ENCODE data around the gene LCP2.

The LCP2 gene

GRCh38 chr5:170289764-170290163 lies 7.8 kb downstream of the LCP2 start:
- peaks cover 55% of the 10 kb centered on the region for H4K20me1 ChIP-seq (ENCODE audit: insufficient read depth, low read length, poor library complexity, severe bottlenecking)
- H3K79me2 ChIP-seq (ENCODE audit: insufficient read depth, low read length) = peaks cover 97% of the 10 kb centered on the region
- no peak overlapping the region for H3K9ac ChIP-seq (ENCODE audit: low read depth, low read length, poor library complexity, severe bottlenecking)
- no peaks in the 10 kb centered on the region for H3K27me3 ChIP-seq (ENCODE audit: insufficient read depth, low read length, poor library complexity, severe bottlenecking)
- TF ChIP-seq EZH2phosphoT487 (IDR thresholded peaks at IDR 0.05; ENCODE audit: borderline replicate concordance) (no peak), CTCF (conservative IDR thresholded peaks at IDR 0.05; ENCODE audit: low read length) (no peak)
- H3K4me3 ChIP-seq (ENCODE audit: low read length, poor library complexity, severe bottlenecking) = peak overlapping the region; percentile 99
- peak overlapping the region; percentile 91 for H3K4me2 ChIP-seq (ENCODE audit: low read depth, low read length, poor library complexity, severe bottlenecking)
- peaks cover 59% of the 10 kb centered on the region for H3K36me3 ChIP-seq (ENCODE audit: insufficient read depth, low read length)
- H3F3A ChIP-seq (ENCODE audit: low read depth) = 0 out of 2 replicates have a peak, but pooled peaks cover 11% of the 10 kb centered on the region
- H3K9me3 ChIP-seq (ENCODE audit: insufficient read depth, low read depth, low read length) = no peaks in the 10 kb centered on the region
- no peak overlapping the region for H2AFZ ChIP-seq (ENCODE audit: low read length)
- no peaks in the 10 kb centered on the region for H3K9me2 ChIP-seq (replicated peaks; ENCODE audit: low read depth, low read length)
- H3K4me1 ChIP-seq (ENCODE audit: insufficient read depth, low read length, poor library complexity, severe bottlenecking) = peaks cover 72% of the 10 kb centered on the region

- Histone ChIP-seq H3K79me2 (ENCODE audit: insufficient read depth, low read length) (peaks cover 97% of the 10 kb centered on the region), H3K9me2 (replicated peaks; ENCODE audit: low read depth, low read length) (no peaks in the 10 kb centered on the region), H3K9me3 (ENCODE audit: insufficient read depth, low read depth, low read length) (no peaks in the 10 kb centered on the region), H3K4me3 (ENCODE audit: low read length, poor library complexity, severe bottlenecking) (peak overlapping the region; percentile 44), H2AFZ (ENCODE audit: low read length) (no peak overlapping the region), H4K20me1 (ENCODE audit: insufficient read depth, low read length, poor library complexity, severe bottlenecking) (peaks cover 58% of the 10 kb centered on the region), H3K27me3 (ENCODE audit: insufficient read depth, low read length, poor library complexity, severe bottlenecking) (no peaks in the 10 kb centered on the region), H3K4me2 (ENCODE audit: low read depth, low read length, poor library complexity, severe bottlenecking) (peak overlapping the region; percentile 91), H3K9ac (ENCODE audit: low read depth, low read length, poor library complexity, severe bottlenecking) (no peak overlapping the region), H3F3A (ENCODE audit: low read depth) (0 out of 2 replicates have a peak, but pooled peaks cover 11% of the 10 kb centered on the region), H3K4me1 (ENCODE audit: insufficient read depth, low read length, poor library complexity, severe bottlenecking) (peaks cover 78% of the 10 kb centered on the region), H3K36me3 (ENCODE audit: insufficient read depth, low read length) (peaks cover 64% of the 10 kb centered on the region)
- no peak for TF ChIP-seq EZH2phosphoT487 (IDR thresholded peaks at IDR 0.05; ENCODE audit: borderline replicate concordance)
- no peak for TF ChIP-seq CTCF (conservative IDR thresholded peaks at IDR 0.05; ENCODE audit: low read length)
Measured at GRCh38 chr5:170289121-170289520, 8.5 kb downstream of the LCP2 start.

GRCh38 chr5:170288551-170288950 lies 9.0 kb downstream of the LCP2 start:
- Histone ChIP-seq H4K20me1 (ENCODE audit: insufficient read depth, low read length, poor library complexity, severe bottlenecking) (peaks cover 58% of the 10 kb centered on the region), H3K79me2 (ENCODE audit: insufficient read depth, low read length) (peaks cover 97% of the 10 kb centered on the region), H3K36me3 (ENCODE audit: insufficient read depth, low read length) (peaks cover 69% of the 10 kb centered on the region), H3F3A (ENCODE audit: low read depth) (0 out of 2 replicates have a peak, but pooled peaks cover 11% of the 10 kb centered on the region), H3K4me3 (ENCODE audit: low read length, poor library complexity, severe bottlenecking) (peak overlapping the region; percentile 44), H3K4me1 (ENCODE audit: insufficient read depth, low read length, poor library complexity, severe bottlenecking) (peaks cover 83% of the 10 kb centered on the region), H3K9me2 (replicated peaks; ENCODE audit: low read depth, low read length) (no peaks in the 10 kb centered on the region), H3K27me3 (ENCODE audit: insufficient read depth, low read length, poor library complexity, severe bottlenecking) (no peaks in the 10 kb centered on the region), H3K4me2 (ENCODE audit: low read depth, low read length, poor library complexity, severe bottlenecking) (peak overlapping the region; percentile 91), H3K9me3 (ENCODE audit: insufficient read depth, low read depth, low read length) (no peaks in the 10 kb centered on the region), H2AFZ (ENCODE audit: low read length) (no peak overlapping the region), H3K9ac (ENCODE audit: low read depth, low read length, poor library complexity, severe bottlenecking) (no peak overlapping the region)
- TF ChIP-seq CTCF (conservative IDR thresholded peaks at IDR 0.05; ENCODE audit: low read length) = no peak
- no peak for TF ChIP-seq EZH2phosphoT487 (IDR thresholded peaks at IDR 0.05; ENCODE audit: borderline replicate concordance)

All from Loucy (cell line).